Body of pancreas (tissue), 4 donors: Measurements from ENCODE around the gene FADS1. TPM values are rescaled to one million over a fixed set of nuclear protein-coding genes. Genes with fewer than 3 reads are reported as not detected.

Experiments
- ATAC-seq: fragments of 150-250 bp; one replicate; pipeline ENCODE4 v1.9.1; 2016
- DNase-seq, 4 donors: peaks; one replicate each; pipeline ENCODE4 v3.0.0-alpha.2; 2019
- H3K27ac ChIP-seq, 4 donors: fragments of 200-600 bp; sonication (generic); 1 replicate in 3 of 4; 2 replicates in 1 of 4; pipeline versions ENCODE4 v1.5.1 to v1.6.1; 2016 to 2019; ENCODE audit warnings: mild to moderate bottlenecking in 1 of 4, mixed read lengths in 1 of 4, moderate library complexity in 1 of 4
- H3K27me3 ChIP-seq, 2 donors: fragments of 200-600 bp; sonication (generic); one replicate each; pipeline ENCODE4 v1.6.0; 2016; ENCODE audit warnings: mild to moderate bottlenecking in 1 of 2
- H3K36me3 ChIP-seq, 2 donors: fragments of 200-600 bp; sonication (generic); replicated peaks in 1 of 2; 2 replicates each; pipeline ENCODE4 v1.5.1; 2016; ENCODE audit warnings: low read depth in 2 of 2; ENCODE audit not compliant: insufficient read depth in 1 of 2
- H3K4me1 ChIP-seq: fragments of 200-600 bp; sonication (generic); one replicate; pipeline ENCODE4 v1.6.0; 2016
- H3K4me3 ChIP-seq, 2 donors: fragments of 200-600 bp; sonication (generic); 1 replicate in 1 of 2; 2 replicates in 1 of 2; pipeline ENCODE4 v1.5.1; 2016 to 2019
- H3K9me3 ChIP-seq, 3 donors: fragments of 200-600 bp; sonication (generic); 1 replicate in 2 of 3; 2 replicates in 1 of 3; pipeline ENCODE4 v1.5.1; 2016
- CTCF ChIP-seq, 7 experiments: fragments of 450-650 bp in 4 of 7; fragments of 200-600 bp in 3 of 7; sonication (generic) in 3 of 7; IDR thresholded peaks; one replicate each; pipeline ENCODE4 v1.5.1; 2016 to 2019; ENCODE audit warnings: antibody characterized with exemption in 7 of 7
- POLR2A ChIP-seq, 3 donors: fragments of 450-650 bp; IDR thresholded peaks; one replicate each; pipeline ENCODE4 v1.6.1; 2016; ENCODE audit warnings: antibody characterized with exemption in 3 of 3, mild to moderate bottlenecking in 2 of 3
- WGBS, 2 donors: methylation state at CpG; one replicate each; pipeline ENCODE4 v1.1.5; 2017; 5-methylcytosine and 5-hydroxymethylcytosine counted together
- intact Hi-C: fragments of 100-400 bp; cut with DNase I; formaldehyde crosslinking; loops from one replicate; pipeline ENCODE4 v1.15.1; 2023
- total RNA-seq, 2 donors: library from RNA; depleted of rRNA; stranded (reverse); fragments of >200 nt; gene quantifications; one replicate each; pipeline ENCODE4 v1.1.0, GENCODE V29; 2016

FADS1 gene
- total RNA-seq, 2 donors from 2014 or later, result 4.6 to 7.0 TPM

- WGBS, 2 donors, result 0 to 1% methylated on average over 30 to 61 of the region's 61 CpGs
- intact Hi-C loops, result no loop called here
- Histone ChIP-seq H3K4me3 (peak within 1 kb of the TSS; percentile 53 to 86), H3K27ac (peak within 1 kb of the TSS; percentile 88 to 97 (median 96)), H3K36me3 (peaks cover 0 to 25% of the 10 kb centered on the region in 2 donors), H3K9me3 (no peaks in the 10 kb centered on the region), H3K27me3 (no peaks in the 10 kb centered on the region), H3K4me1 (peaks cover 32% of the 10 kb centered on the region)
- TF ChIP-seq CTCF (IDR thresholded peaks at IDR 0.05) (peak in 4 of 7 experiments; percentile 23 to 48 (median 27)), POLR2A (IDR thresholded peaks at IDR 0.05) (peak; percentile 61 to 87 (median 86))
- DNase-seq (peak; percentile 88 to 91 (median 90)), ATAC-seq (peak; percentile 90)
Observed at GRCh38 chr11:61792310-61793082, 24.3 kb downstream of the FADS1 start, which contains the start of the genes FEN1 and TMEM258. TSS of gene FEN1 (plus strand) at chr11:61792911. CDS start at chr11:61795362, 2,451 bp downstream. TSS of gene TMEM258 (minus strand) at chr11:61792599. CDS start at chr11:61792558, 41 bp downstream.

- Histone ChIP-seq H3K27ac (peak overlapping the region; percentile 88 to 97 (median 96)), H3K9me3 (no peaks in the 10 kb centered on the region), H3K4me3 (peak overlapping the region; percentile 53 to 86), H3K27me3 (no peaks in the 10 kb centered on the region), H3K4me1 (peaks cover 27% of the 10 kb centered on the region), H3K36me3 (peaks cover 0 to 30% of the 10 kb centered on the region in 2 donors)
- peak; percentile 65 for ATAC-seq
- 1 to 3% methylated on average over 14 of the region's 14 CpGs for WGBS, 2 donors
- intact Hi-C loops, result no loop called here
- TF ChIP-seq CTCF (IDR thresholded peaks at IDR 0.05) (no peak), POLR2A (IDR thresholded peaks at IDR 0.05) (no peak)
- DNase-seq, result peak; percentile 71 to 80 (median 78)
Observed at GRCh38 chr11:61791737-61792309, 25.0 kb downstream of the FADS1 start.

- 27 to 40% methylated on average over 9 of the region's 9 CpGs for WGBS, 2 donors
- H3K36me3 ChIP-seq, result peaks cover 0 to 49% of the 10 kb centered on the region in 2 donors
- peak overlapping the region in 1 of 4 donors; percentile 30 for H3K27ac ChIP-seq
- H3K4me1 ChIP-seq, result peaks cover 17% of the 10 kb centered on the region
- DNase-seq (peak; percentile 61 to 69 (median 68)), ATAC-seq (no peak)
- TF ChIP-seq POLR2A (IDR thresholded peaks at IDR 0.05), result no peak
- TF ChIP-seq CTCF (IDR thresholded peaks at IDR 0.05), result peak; percentile 19 to 79 (median 65)
- intact Hi-C loops, result no loop called here
- H3K9me3 ChIP-seq, result no peaks in the 10 kb centered on the region
- H3K4me3 ChIP-seq, result no peak overlapping the region
- no peaks in the 10 kb centered on the region for H3K27me3 ChIP-seq
Observed at GRCh38 chr11:61787928-61788491, 28.8 kb downstream of the FADS1 start.

- Histone ChIP-seq H3K9me3 (no peaks in the 10 kb centered on the region), H3K4me1 (peaks cover 9% of the 10 kb centered on the region), H3K36me3 (peaks cover 0 to 49% of the 10 kb centered on the region in 2 donors), H3K27me3 (no peaks in the 10 kb centered on the region), H3K27ac (no peak overlapping the region), H3K4me3 (no peak overlapping the region)
- intact Hi-C loops, result no loop called here
- ATAC-seq (no peak), DNase-seq (no peak)
- WGBS, 2 donors, result 83% methylated on average over 4 to 11 of the region's 11 CpGs
- TF ChIP-seq CTCF (IDR thresholded peaks at IDR 0.05) (no peak), POLR2A (IDR thresholded peaks at IDR 0.05) (no peak)
Observed at GRCh38 chr11:61785837-61786402, 30.9 kb downstream of the FADS1 start.
